Liver (tissue), 9 donors: ENCODE data around the gene MBOAT1. TPM values are rescaled to one million over a fixed set of nuclear protein-coding genes. Genes with fewer than 3 reads are reported as not detected.

ENCODE experiments used
- DNase-seq: peaks from one replicate; pipeline ENCODE4 v3.0.0-alpha.2; 2017; ENCODE audit warnings: low spot score
- H3K27ac ChIP-seq, 2 donors: one replicate each; pipeline ENCODE4 v1.7.0; 2013; ENCODE audit warnings: inconsistent platforms in 2 of 2, low read length in 2 of 2, control low read depth in 1 of 2, low read depth in 1 of 2, mild to moderate bottlenecking in 1 of 2
- H3K27me3 ChIP-seq, 4 donors: one replicate each; pipeline versions ENCODE4 v1.6.1 to v1.7.0; 2013; ENCODE audit warnings: low read length in 3 of 4, inconsistent platforms in 1 of 4, mild to moderate bottlenecking in 1 of 4, moderate library complexity in 1 of 4; ENCODE audit not compliant: control insufficient read depth in 4 of 4, insufficient read depth in 4 of 4
- H3K36me3 ChIP-seq, 4 donors: one replicate each; pipeline versions ENCODE4 v1.6.1 to v1.7.0; 2013; ENCODE audit warnings: low read length in 3 of 4, mild to moderate bottlenecking in 3 of 4, low read depth in 1 of 4, moderate library complexity in 1 of 4; ENCODE audit not compliant: control insufficient read depth in 4 of 4, insufficient read depth in 3 of 4
- H3K4me1 ChIP-seq, 4 donors: one replicate each; pipeline versions ENCODE4 v1.6.1 to v1.7.0; 2013; ENCODE audit warnings: low read length in 3 of 4, mild to moderate bottlenecking in 3 of 4, moderate library complexity in 1 of 4; ENCODE audit not compliant: control insufficient read depth in 4 of 4, insufficient read depth in 4 of 4
- H3K4me3 ChIP-seq, 3 donors: one replicate each; pipeline versions ENCODE4 v1.6.1 to v1.7.0; 2013; ENCODE audit warnings: low read length in 3 of 3, control low read depth in 1 of 3, low read depth in 1 of 3, mild to moderate bottlenecking in 1 of 3
- H3K9ac ChIP-seq, 2 donors: one replicate each; pipeline ENCODE4 v1.7.0; 2013; ENCODE audit warnings: low read length in 2 of 2, mild to moderate bottlenecking in 2 of 2, moderate library complexity in 2 of 2, control low read depth in 1 of 2, low read depth in 1 of 2
- H3K9me3 ChIP-seq, 4 donors: one replicate each; pipeline versions ENCODE4 v1.6.1 to v1.7.0; 2013; ENCODE audit warnings: low read length in 3 of 4; ENCODE audit not compliant: control insufficient read depth in 4 of 4
- ATF3 ChIP-seq: IDR thresholded peaks from 2 replicates; pipeline ENCODE4 v1.6.1; 2016; ENCODE audit warnings: antibody characterized with exemption
- CTCF ChIP-seq: fragments of 150-350 bp; IDR thresholded peaks from 2 replicates; pipeline ENCODE4 v1.5.1; 2017; ENCODE audit warnings: improper control_type of control experiment, low read depth, low read length; ENCODE audit not compliant: missing input control
- EGR1 ChIP-seq, 2 donors: IDR thresholded peaks; 2 replicates each; pipeline ENCODE4 v1.6.1; 2016 to 2018; ENCODE audit warnings: antibody characterized with exemption in 2 of 2, low read depth in 2 of 2
- FOXA2 ChIP-seq: IDR thresholded peaks from 2 replicates; pipeline ENCODE4 v1.6.1; 2016; ENCODE audit warnings: antibody characterized with exemption
- GABPA ChIP-seq, 2 donors: IDR thresholded peaks in 1 of 2; conservative IDR thresholded peaks in 1 of 2; 2 replicates each; pipeline ENCODE4 v1.6.1; 2016; ENCODE audit warnings: antibody characterized with exemption in 2 of 2, mild to moderate bottlenecking in 1 of 2, moderate library complexity in 1 of 2
- HNF4A ChIP-seq, 2 donors: conservative IDR thresholded peaks; 2 replicates each; pipeline ENCODE4 v1.6.1; 2016; ENCODE audit warnings: antibody characterized with exemption in 2 of 2, mild to moderate bottlenecking in 2 of 2
- HNF4G ChIP-seq: IDR thresholded peaks from 2 replicates; pipeline ENCODE4 v1.6.1; 2016; ENCODE audit warnings: antibody characterized with exemption
- JUND ChIP-seq, 2 donors: IDR thresholded peaks; 2 replicates each; pipeline ENCODE4 v1.6.1; 2016; ENCODE audit warnings: antibody characterized with exemption in 2 of 2
- MAX ChIP-seq: IDR thresholded peaks from 2 replicates; pipeline ENCODE4 v1.6.1; 2016; ENCODE audit warnings: antibody characterized with exemption
- RAD21 ChIP-seq, 2 donors: IDR thresholded peaks; 2 replicates each; pipeline ENCODE4 v1.6.1; 2016; ENCODE audit warnings: antibody characterized with exemption in 2 of 2, mild to moderate bottlenecking in 2 of 2
- REST ChIP-seq: IDR thresholded peaks from 2 replicates; pipeline ENCODE4 v1.6.1; 2016; ENCODE audit warnings: antibody characterized with exemption, mild to moderate bottlenecking
- RXRA ChIP-seq, 2 donors: IDR thresholded peaks; 2 replicates each; pipeline ENCODE4 v1.6.1; 2017 to 2018; ENCODE audit warnings: antibody characterized with exemption in 2 of 2, mild to moderate bottlenecking in 1 of 2
- SP1 ChIP-seq: IDR thresholded peaks from 2 replicates; pipeline ENCODE4 v1.6.1; 2018; ENCODE audit warnings: antibody characterized with exemption, mild to moderate bottlenecking
- TAF1 ChIP-seq: conservative IDR thresholded peaks from 2 replicates; pipeline ENCODE4 v1.6.1; 2016; ENCODE audit warnings: antibody characterized with exemption, mild to moderate bottlenecking
- YY1 ChIP-seq: IDR thresholded peaks from 2 replicates; pipeline ENCODE4 v1.6.1; 2016; ENCODE audit warnings: antibody characterized with exemption, mild to moderate bottlenecking
- ZBTB33 ChIP-seq: IDR thresholded peaks from 2 replicates; pipeline ENCODE4 v1.6.1; 2016; ENCODE audit warnings: antibody characterized with exemption
- WGBS: extraction: QIAGEN DNeasy Blood & Tissue Kit; methylation state at CpG from one replicate; pipeline ENCODE4 v1.1.7; 2013; 5-methylcytosine and 5-hydroxymethylcytosine counted together
- polyA plus RNA-seq, 2 donors: library from polyadenylated mRNA; stranded (reverse) in 1 of 2; unstranded in 1 of 2; fragments of 200-250 nt in 1 of 2; fragments of >200 nt in 1 of 2; fragmentation: Nextera tagmentation in 1 of 2; extraction: Ambion mirVana in 1 of 2; gene quantifications; one replicate each; pipeline versions ENCODE4 v1.2.1 to v1.2.3, GENCODE V29; 2013 to 2015
- total RNA-seq, 2 donors: library from RNA; depleted of rRNA; stranded (reverse); fragments of >200 nt; gene quantifications; one replicate each; pipeline ENCODE4 v1.2.3, GENCODE V29; 2014
- donor health status: healthy.
- donor health status: healthy.
- donor health status: healthy.
- donor health status: healthy.
- donor health status: healthy.

MBOAT1 gene
- total and polyA plus RNA-seq, 4 donors = 1.2 to 9.3 (median 3.3) TPM

GRCh38 chr6:20166210-20166609, 46.1 kb downstream of the MBOAT1 start (continued):
- TF ChIP-seq ZBTB33 (no peak), EGR1 (IDR thresholded peaks at IDR 0.05; ENCODE audit: low read depth in 2 of 2) (no peak), RXRA (IDR thresholded peaks at IDR 0.05) (no peak), FOXA2 (no peak), HNF4A (conservative IDR thresholded peaks at IDR 0.05) (no peak)

- H3K4me3 ChIP-seq = no peak overlapping the region
- H3K4me1 ChIP-seq = no peaks in the 10 kb centered on the region
- DNase-seq = no peak
- no peak for TF ChIP-seq HNF4G
- no peak for TF ChIP-seq TAF1
- TF ChIP-seq SP1 = no peak
- no peak for TF ChIP-seq CTCF
- TF ChIP-seq GABPA (IDR thresholded peaks at IDR 0.05 in 1 of 2, conservative IDR thresholded peaks at IDR 0.05 in 1 of 2) = no peak
- no peak for TF ChIP-seq FOXA2
- TF ChIP-seq RAD21 (IDR thresholded peaks at IDR 0.05) = no peak
- TF ChIP-seq MAX = no peak
- TF ChIP-seq YY1 = no peak
- no peak for TF ChIP-seq REST
- TF ChIP-seq JUND (IDR thresholded peaks at IDR 0.05) = no peak
- TF ChIP-seq ATF3 = no peak
- TF ChIP-seq EGR1 (IDR thresholded peaks at IDR 0.05; ENCODE audit: low read depth in 2 of 2) = no peak
- no peak for TF ChIP-seq RXRA (IDR thresholded peaks at IDR 0.05)
- WGBS = 72% methylated on average over 2 of the region's 2 CpGs
- H3K9ac ChIP-seq = no peak overlapping the region
- no peaks in the 10 kb centered on the region for H3K27me3 ChIP-seq
- no peaks in the 10 kb centered on the region for H3K9me3 ChIP-seq
- no peak overlapping the region for H3K27ac ChIP-seq
- no peaks in the 10 kb centered on the region for H3K36me3 ChIP-seq
Measured at GRCh38 chr6:20162515-20162914, 49.8 kb downstream of the MBOAT1 start.
